H1 (cell line): ENCODE measurements around the gene CC2D1A. TPM values are rescaled to one million over a fixed set of nuclear protein-coding genes. Genes with fewer than 3 reads are reported as not detected.

Experiments
- CTCF ChIA-PET: fragments of 300-600 bp; sonication (Branson Sonifier 250); formaldehyde crosslinking; loops from one replicate; lab custom pipeline; 2021; ENCODE audit not compliant: partially characterized antibody; lab: Charles Lee
- POLR2A ChIA-PET: fragments of 300-600 bp; sonication (Branson Sonifier 250); formaldehyde crosslinking; loops from one replicate; lab custom pipeline; 2021; ENCODE audit warnings: inconsistent platforms; ENCODE audit not compliant: partially characterized antibody; lab: Charles Lee
- DNase-seq, 2 experiments: peaks; one replicate each; pipeline versions ENCODE4 v3.0.0 to v3.0.0-alpha.2; 2010 to 2022; ENCODE audit warnings: low spot score in 2 of 2, low read depth in 1 of 2, mixed read lengths in 1 of 2
- FAIRE-seq: peaks from 2 replicates; lab custom pipeline; 2011; peaks lifted over from hg19 to GRCh38; lab: Jason Lieb, UNC
- H2AFZ ChIP-seq: 2 replicates; pipeline ENCODE4 v1.8.1; 2012; ENCODE audit warnings: low read length, inconsistent platforms
- H2AK5ac ChIP-seq: 2 replicates; pipeline ENCODE4 v1.6.1; 2013; ENCODE audit warnings: low read depth, low read length
- H2BK120ac ChIP-seq: replicated peaks from 2 replicates; pipeline ENCODE3; 2013; ENCODE audit warnings: low read depth, low read length, inconsistent platforms
- H2BK12ac ChIP-seq: 2 replicates; pipeline ENCODE4 v1.6.1; 2013; ENCODE audit warnings: low read depth, low read length
- H2BK15ac ChIP-seq: 2 replicates; pipeline ENCODE4 v1.6.1; 2013; ENCODE audit warnings: low read length
- H2BK20ac ChIP-seq: 2 replicates; pipeline ENCODE4 v1.6.1; 2013; ENCODE audit warnings: low read length
- H2BK5ac ChIP-seq: 2 replicates; pipeline ENCODE4 v1.6.1; 2013; ENCODE audit warnings: low read depth, low read length
- H3K14ac ChIP-seq: 2 replicates; pipeline ENCODE4 v1.6.1; 2013; ENCODE audit warnings: inconsistent platforms; ENCODE audit not compliant: insufficient read length
- H3K18ac ChIP-seq: 2 replicates; pipeline ENCODE4 v1.6.1; 2013; ENCODE audit warnings: low read length; ENCODE audit errors: extremely low read depth
- H3K23ac ChIP-seq: 2 replicates; pipeline ENCODE4 v1.6.1; 2013; ENCODE audit warnings: inconsistent platforms; ENCODE audit not compliant: insufficient read length
- H3K23me2 ChIP-seq: 2 replicates; pipeline ENCODE4 v1.6.1; 2013; ENCODE audit warnings: low read depth, low read length
- H3K27ac ChIP-seq: 2 replicates; pipeline ENCODE4 v1.6.1; 2011; ENCODE audit warnings: low read depth, low read length, inconsistent platforms
- H3K27me3 ChIP-seq, 4 experiments: replicated peaks in 1 of 4; 1 replicate in 1 of 4; 2 replicates in 3 of 4; pipeline versions ENCODE4 v1.6.1 to v1.8.1; 2011 to 2013; ENCODE audit warnings: low read length in 3 of 4, mild to moderate bottlenecking in 3 of 4, inconsistent platforms in 2 of 4, mixed read lengths in 2 of 4, moderate library complexity in 1 of 4; ENCODE audit not compliant: control insufficient read depth in 3 of 4, insufficient read depth in 3 of 4; ENCODE audit errors: extremely low read depth in 1 of 4
- H3K36me3 ChIP-seq, 4 experiments: 2 replicates each; pipeline versions ENCODE4 v1.6.1 to v1.8.1; 2011 to 2013; ENCODE audit warnings: mild to moderate bottlenecking in 4 of 4, low read length in 3 of 4, moderate library complexity in 2 of 4, control low read depth in 1 of 4, inconsistent platforms in 1 of 4; ENCODE audit not compliant: insufficient read depth in 4 of 4, control insufficient read depth in 2 of 4
- H3K4ac ChIP-seq: replicated peaks from 2 replicates; pipeline ENCODE3; 2013; ENCODE audit warnings: low read length, low read depth, mixed read lengths, inconsistent platforms; ENCODE audit not compliant: insufficient read length
- H3K4me1 ChIP-seq, 4 experiments: replicated peaks in 1 of 4; 1 replicate in 1 of 4; 2 replicates in 3 of 4; pipeline versions ENCODE4 v1.6.1 to v1.8.1; 2011 to 2013; ENCODE audit warnings: low read length in 3 of 4, inconsistent platforms in 2 of 4, mixed read lengths in 1 of 4; ENCODE audit not compliant: insufficient read depth in 4 of 4, control insufficient read depth in 3 of 4
- H3K4me2 ChIP-seq, 2 experiments: 2 replicates each; pipeline versions ENCODE4 v1.6.1 to v1.8.1; 2011 to 2013; ENCODE audit warnings: low read depth in 2 of 2, low read length in 2 of 2, control low read depth in 1 of 2, inconsistent platforms in 1 of 2, mild to moderate bottlenecking in 1 of 2; ENCODE audit not compliant: insufficient read depth in 1 of 2
- H3K4me3 ChIP-seq, 4 experiments: fragments of 200-600, 300-600 bp in 1 of 4; sonication (generic), shearing (Covaris generic), sonication (Bioruptor Twin) in 1 of 4; 2 replicates each; pipeline versions ENCODE4 v1.5.1 to v1.8.1; 2011 to 2016; ENCODE audit warnings: low read length in 4 of 4, low read depth in 3 of 4, control low read depth in 2 of 4, inconsistent platforms in 2 of 4, mild to moderate bottlenecking in 2 of 4, mixed read lengths in 1 of 4, moderate library complexity in 1 of 4; ENCODE audit not compliant: insufficient read depth in 2 of 4; ENCODE audit errors: extremely low read depth in 1 of 4
- H3K56ac ChIP-seq: replicated peaks from 2 replicates; pipeline ENCODE3; 2013; ENCODE audit warnings: low read depth, mild to moderate bottlenecking, mixed read lengths, low read length, inconsistent platforms; ENCODE audit not compliant: insufficient read length
- H3K79me1 ChIP-seq: 2 replicates; pipeline ENCODE4 v1.6.1; 2013; ENCODE audit warnings: low read depth, low read length, control low read depth
- H3K79me2 ChIP-seq, 2 experiments: 2 replicates each; pipeline versions ENCODE4 v1.6.1 to v1.8.1; 2012 to 2013; ENCODE audit warnings: low read length in 2 of 2, mild to moderate bottlenecking in 2 of 2, inconsistent platforms in 1 of 2; ENCODE audit not compliant: insufficient read depth in 2 of 2, control insufficient read depth in 1 of 2
- H3K9ac ChIP-seq, 4 experiments: replicated peaks in 1 of 4; 1 replicate in 1 of 4; 2 replicates in 3 of 4; pipeline versions ENCODE4 v1.6.1 to v1.8.1; 2011 to 2013; ENCODE audit warnings: low read depth in 3 of 4, low read length in 3 of 4, control low read depth in 2 of 4, mild to moderate bottlenecking in 2 of 4, moderate library complexity in 2 of 4, inconsistent platforms in 1 of 4; ENCODE audit errors: extremely low read depth in 1 of 4
- H3K9me3 ChIP-seq, 2 experiments: 2 replicates each; pipeline versions ENCODE4 v1.6.1 to v1.8.1; 2012 to 2013; ENCODE audit warnings: mild to moderate bottlenecking in 2 of 2, moderate library complexity in 2 of 2, control low read depth in 1 of 2, inconsistent platforms in 1 of 2, low read depth in 1 of 2, low read length in 1 of 2, mixed read lengths in 1 of 2; ENCODE audit not compliant: insufficient read depth in 2 of 2
- H4K20me1 ChIP-seq, 2 experiments: replicated peaks in 1 of 2; 2 replicates each; pipeline versions ENCODE3 to v1.8.1; 2011 to 2013; ENCODE audit warnings: inconsistent platforms in 2 of 2, low read length in 2 of 2, mild to moderate bottlenecking in 1 of 2; ENCODE audit not compliant: insufficient read depth in 2 of 2, control insufficient read depth in 1 of 2
- H4K5ac ChIP-seq: 2 replicates; pipeline ENCODE4 v1.6.1; 2013; ENCODE audit warnings: low read length, low read depth, mixed read lengths, inconsistent platforms; ENCODE audit not compliant: insufficient read length
- H4K8ac ChIP-seq: 2 replicates; pipeline ENCODE4 v1.8.0; 2013; ENCODE audit warnings: mild to moderate bottlenecking, moderate library complexity, low read length, inconsistent platforms; ENCODE audit not compliant: insufficient read depth; ENCODE audit errors: extremely low read depth
- H4K91ac ChIP-seq: replicated peaks from 2 replicates; pipeline ENCODE3; 2013; ENCODE audit warnings: low read length, mixed read lengths, inconsistent platforms; ENCODE audit not compliant: insufficient read length
- ATF2 ChIP-seq: IDR thresholded peaks from 2 replicates; pipeline ENCODE4 v1.6.1; 2012; ENCODE audit warnings: low read length, inconsistent platforms
- BCL11A ChIP-seq, 2 experiments: IDR thresholded peaks; one replicate each; pipeline ENCODE4 v1.6.1; 2011; ENCODE audit warnings: low read depth in 2 of 2, low read length in 2 of 2, mild to moderate bottlenecking in 2 of 2
- EGR1 ChIP-seq: IDR thresholded peaks from 2 replicates; pipeline ENCODE4 v1.6.1; 2011; ENCODE audit warnings: low read depth, low read length, borderline replicate concordance
- FOSL1 ChIP-seq: IDR thresholded peaks from 2 replicates; pipeline ENCODE4 v1.6.1; 2011; ENCODE audit warnings: mild to moderate bottlenecking, low read depth, low read length, moderate library complexity; ENCODE audit not compliant: insufficient read depth
- HDAC2 ChIP-seq, 2 experiments: fragments of 300-600 bp in 1 of 2; sonication (generic) in 1 of 2; IDR thresholded peaks; 2 replicates each; pipeline ENCODE4 v1.6.1; 2011 to 2012; ENCODE audit warnings: low read depth in 2 of 2, low read length in 2 of 2, mild to moderate bottlenecking in 2 of 2, moderate library complexity in 2 of 2, borderline replicate concordance in 1 of 2, inconsistent platforms in 1 of 2
- POLR2A ChIP-seq, 2 experiments: IDR thresholded peaks; 1 replicate in 1 of 2; 2 replicates in 1 of 2; pipeline ENCODE4 v1.6.1; 2011; ENCODE audit warnings: low read depth in 2 of 2, low read length in 2 of 2, mild to moderate bottlenecking in 2 of 2; ENCODE audit errors: control extremely low read depth in 1 of 2
- POLR2AphosphoS5 ChIP-seq: IDR thresholded peaks from 2 replicates; pipeline ENCODE4 v1.6.1; 2011; ENCODE audit warnings: low read depth, low read length
- POU5F1 ChIP-seq: IDR thresholded peaks from 2 replicates; pipeline ENCODE4 v1.6.1; 2011; ENCODE audit warnings: low read depth, mild to moderate bottlenecking, low read length, moderate library complexity
- RBBP5 ChIP-seq: IDR thresholded peaks from 2 replicates; pipeline ENCODE4 v1.7.1; 2012; ENCODE audit warnings: low read depth, mild to moderate bottlenecking, inconsistent platforms, low read length, moderate library complexity, borderline replicate concordance
- SIX5 ChIP-seq: IDR thresholded peaks from 2 replicates; pipeline ENCODE4 v1.6.1; 2011; ENCODE audit warnings: mild to moderate bottlenecking, low read depth, low read length
- WGBS, 2 experiments: shearing (Covaris generic) in 1 of 2; methylation state at CpG; one replicate each; pipeline versions ENCODE4 v1.1.6 to v1.1.7; 2013 to 2015; ENCODE audit warnings: low lambda C conversion rate in 2 of 2, mixed read lengths in 2 of 2, inconsistent platforms in 1 of 2, low coverage in 1 of 2, missing lambda C conversion rate in 1 of 2; ENCODE audit not compliant: insufficient replicate concordance in 2 of 2, insufficient coverage in 1 of 2, insufficient read length in 1 of 2; ENCODE audit errors: extremely low coverage in 1 of 2, missing lambda C conversion rate in 1 of 2; 5-methylcytosine and 5-hydroxymethylcytosine counted together
- polyA plus RNA-seq, 7 experiments: library from polyadenylated mRNA; depleted of rRNA in 3 of 7; stranded (reverse) in 5 of 7; unstranded in 2 of 7; fragments of >200 nt in 5 of 7; fragments of 200-250 nt in 2 of 7; gene quantifications; 1 replicate in 5 of 7; 2 replicates in 1 of 7; 4 replicates in 1 of 7; pipeline versions ENCODE4 v1.2.1 to v1.2.3, GENCODE V29; 2011 to 2013; ENCODE audit warnings: missing spikeins in 2 of 7, mixed read lengths in 2 of 7
- total RNA-seq: library from RNA; stranded (reverse); fragmentation: NEBNext Ultra II Directional; extraction: Animal tissue kit (Norgen Biotek cat#: 25700); gene quantifications from 2 replicates; pipeline ENCODE4 v1.2.1, GENCODE V29; 2021

Gene CC2D1A
- total and polyA plus RNA-seq, 2 of the 8 experiments (the other 6 are each of a cell fraction or from before 2014, with no cell fraction given), result 12.5 to 33.0 TPM

- H3K27ac ChIP-seq, result no peak overlapping the region
- no peak overlapping the region for H2BK120ac ChIP-seq
- no peak overlapping the region for H2BK12ac ChIP-seq
- H3K79me1 ChIP-seq, result peaks cover 3% of the 10 kb centered on the region; the same call in 1 of the 2 replicates
- no peak overlapping the region for H4K91ac ChIP-seq
- no peak overlapping the region for H4K8ac ChIP-seq
- peaks cover under 1 to 19% (median 8%) of the 10 kb centered on the region in 4 experiments; a peak in 6 of 8 replicates for H3K36me3 ChIP-seq
- FAIRE-seq, result no peak
- no peak overlapping the region for H2BK20ac ChIP-seq
- H3K4me2 ChIP-seq, result no peak overlapping the region
- H3K4ac ChIP-seq, result no peak overlapping the region
- peaks cover 0 to 6% of the 10 kb centered on the region in 2 experiments for H4K20me1 ChIP-seq
- no peak overlapping the region for H3K4me3 ChIP-seq
- peaks cover 8% of the 10 kb centered on the region; the same call in 1 of the 2 replicates for H3K23me2 ChIP-seq
- no peaks in the 10 kb centered on the region for H3K79me2 ChIP-seq
- H3K27me3 ChIP-seq, result no peaks in the 10 kb centered on the region
- H2BK5ac ChIP-seq, result no peak overlapping the region
- no peak overlapping the region for H4K5ac ChIP-seq
- H2BK15ac ChIP-seq, result no peak overlapping the region
- H2AFZ ChIP-seq, result no peak overlapping the region
- no peak for DNase-seq
- H3K23ac ChIP-seq, result no peak overlapping the region
- no peak overlapping the region for H3K9ac ChIP-seq
- no peak for TF ChIP-seq POU5F1
- no peak for TF ChIP-seq HDAC2 (IDR thresholded peaks at IDR 0.05; ENCODE audit: borderline replicate concordance in 1 of 2, low read depth in 2 of 2, low read length in 2 of 2)
- no peak for TF ChIP-seq FOSL1
- TF ChIP-seq BCL11A (IDR thresholded peaks at IDR 0.05; ENCODE audit: low read depth in 2 of 2, low read length in 2 of 2), result no peak
- no peak for TF ChIP-seq POLR2A (IDR thresholded peaks at IDR 0.05; ENCODE audit: control extremely low read depth in 1 of 2, low read depth in 2 of 2, low read length in 2 of 2)
- TF ChIP-seq ATF2, result no peak
- no peak for TF ChIP-seq RBBP5
- no peak for TF ChIP-seq EGR1
- TF ChIP-seq SIX5, result no peak
- TF ChIP-seq POLR2AphosphoS5, result no peak
- H3K14ac ChIP-seq, result no peak overlapping the region
- 89% methylated on average over 23 of the region's 30 CpGs; no CpG with 5 or more reads in 1 of the 2 experiments for WGBS, 2 experiments
- ChIA-PET POLR2A (interaction anchor here (1.2 to 5.4 kb wide), 7 partner anchors 9 to 32 kb away, joined by 3 to 39 read pairs (median 7); partner anchors contain the start of gene DCAF15), CTCF (interaction anchor here (1.0 to 3.5 kb wide), 8 partner anchors 15 to 141 kb away, joined by 3 to 19 read pairs (median 4); partner anchors contain the start of gene MISP3)
- H3K56ac ChIP-seq, result no peak overlapping the region
- no peak overlapping the region for H3K18ac ChIP-seq
- no peaks in the 10 kb centered on the region for H3K9me3 ChIP-seq
- peaks cover 3 to 27% (median 9%) of the 10 kb centered on the region in 4 experiments for H3K4me1 ChIP-seq
- no peak overlapping the region for H2AK5ac ChIP-seq
These were observed 25.6 kb downstream of the CC2D1A start for GRCh38 chr19:13931391-13932148.
